HG03039 (cell line): Measurements from ENCODE around the gene CST5.
"Not testable (repeated sequence)": the region's sequence is repeated elsewhere in the genome, so short reads cannot be mapped to it uniquely, and the experiment has no call there.

ENCODE experiments used
- ATAC-seq: cut with Tn5 transposase; IDR thresholded peaks from one replicate; pipeline ENCODE4 v1.9.1; 2021; ENCODE audit warnings: mild to moderate bottlenecking, moderate library complexity; ENCODE audit not compliant: unreplicated experiment

Gene CST5, protein sequence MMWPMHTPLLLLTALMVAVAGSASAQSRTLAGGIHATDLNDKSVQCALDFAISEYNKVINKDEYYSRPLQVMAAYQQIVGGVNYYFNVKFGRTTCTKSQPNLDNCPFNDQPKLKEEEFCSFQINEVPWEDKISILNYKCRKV

DNA sequence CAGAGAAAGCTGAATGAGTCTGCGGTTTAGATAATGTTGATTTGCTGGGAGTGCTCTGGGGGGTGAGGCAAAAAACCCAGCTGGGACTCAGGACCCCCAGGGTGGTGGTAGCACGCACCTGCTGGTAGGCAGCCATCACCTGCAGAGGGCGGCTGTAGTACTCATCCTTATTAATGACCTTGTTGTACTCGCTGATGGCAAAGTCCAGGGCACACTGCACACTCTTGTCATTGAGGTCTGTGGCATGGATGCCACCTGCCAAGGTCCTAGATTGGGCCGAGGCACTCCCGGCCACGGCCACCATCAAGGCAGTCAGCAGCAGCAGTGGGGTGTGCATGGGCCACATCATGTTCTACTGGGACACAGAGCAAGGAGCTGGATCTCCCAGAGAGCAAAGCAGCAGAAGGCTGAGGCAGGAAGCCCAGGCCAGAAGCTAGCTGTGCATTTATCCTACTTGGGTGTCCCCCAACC is at the start of gene CST5:
TSS of gene CST5 (minus strand) at position 421 of the 471 bp plus-strand sequence. CDS start at position 349, 72 bp downstream.
- ATAC-seq: no peak

DNA sequence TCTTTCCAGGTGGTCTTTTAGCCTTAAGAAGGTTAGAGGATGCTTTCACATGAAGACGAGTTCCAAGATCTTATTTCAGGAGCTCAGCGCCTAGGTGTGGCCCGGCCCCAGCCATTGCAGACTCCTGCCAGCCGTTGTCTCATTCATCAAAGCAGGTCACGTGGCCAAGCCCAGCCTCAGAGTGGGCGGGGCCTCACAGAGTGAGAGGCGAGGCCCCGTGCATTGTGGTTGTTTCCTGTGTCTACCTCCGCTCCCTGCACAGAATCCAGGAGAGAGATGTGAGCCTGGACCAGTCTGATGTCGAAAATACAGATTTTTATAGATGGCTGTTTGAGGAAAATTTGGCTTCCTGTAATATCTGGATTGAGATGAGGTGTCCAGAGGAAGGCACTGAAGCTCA is 49.2 kb upstream of the CST5 start:
- no peak for ATAC-seq

DNA sequence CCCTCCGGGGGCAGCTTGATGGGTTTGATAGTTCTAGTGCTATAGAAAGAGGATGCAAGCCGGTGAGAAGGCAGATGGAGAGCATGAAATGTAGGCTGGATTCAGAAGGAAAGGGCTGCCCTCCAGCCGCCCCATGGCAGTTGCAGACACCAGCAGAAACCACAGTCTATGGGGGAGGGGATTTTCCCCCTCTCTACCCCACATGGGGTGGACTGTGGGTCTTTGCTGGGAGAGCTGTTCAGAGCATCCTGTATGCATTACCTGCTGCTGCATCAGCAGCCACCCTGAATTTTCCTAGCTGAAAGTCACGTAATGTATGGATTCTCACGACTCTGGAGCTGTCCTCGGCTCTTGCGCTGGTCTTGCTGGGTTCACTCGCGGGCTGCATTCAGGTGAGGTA is 48.8 kb upstream of the CST5 start:
- ATAC-seq: no peak

DNA sequence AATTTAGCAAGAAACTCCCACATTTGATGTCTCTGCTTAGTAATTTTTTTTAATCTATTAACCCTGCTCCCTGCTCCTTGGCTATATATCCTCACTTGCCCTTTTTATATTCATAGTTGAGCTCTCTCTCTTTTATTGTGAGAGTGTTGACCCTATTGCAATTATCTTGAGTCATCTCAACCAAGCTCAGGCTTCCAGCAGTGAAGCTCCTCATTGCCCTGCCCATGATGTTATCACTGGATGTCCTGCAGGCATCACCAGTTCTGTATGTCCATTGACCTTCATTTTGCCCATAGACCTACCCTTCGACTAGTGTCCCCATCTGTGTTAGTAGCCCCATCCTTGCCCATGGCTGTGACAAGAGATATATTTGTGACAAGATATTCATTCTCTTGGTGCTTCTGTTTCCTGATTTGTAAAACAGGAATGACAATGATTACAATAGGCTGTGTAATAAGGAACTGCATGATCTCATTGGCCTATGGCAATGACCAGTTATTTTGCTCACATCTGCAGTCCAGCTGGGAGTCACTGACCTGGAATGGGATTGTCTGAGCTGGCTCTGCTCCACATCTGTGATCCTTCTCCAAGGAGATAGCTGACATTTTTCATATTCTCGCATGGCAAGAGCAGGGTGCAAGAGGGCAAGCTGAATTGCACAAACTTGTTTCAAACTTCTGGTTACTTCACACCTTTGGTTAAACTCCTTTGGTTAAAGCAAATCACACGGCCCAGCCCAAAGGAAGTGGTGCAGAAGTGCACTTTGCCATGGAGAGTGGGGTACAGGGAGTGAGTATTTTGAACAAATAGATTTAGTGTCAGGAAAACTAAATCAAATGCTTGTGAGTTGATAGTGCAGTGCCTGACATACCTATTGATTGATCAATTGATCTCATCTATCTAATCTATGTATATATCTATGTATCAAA is 47.7 kb upstream of the CST5 start:
- ATAC-seq: no peak

DNA sequence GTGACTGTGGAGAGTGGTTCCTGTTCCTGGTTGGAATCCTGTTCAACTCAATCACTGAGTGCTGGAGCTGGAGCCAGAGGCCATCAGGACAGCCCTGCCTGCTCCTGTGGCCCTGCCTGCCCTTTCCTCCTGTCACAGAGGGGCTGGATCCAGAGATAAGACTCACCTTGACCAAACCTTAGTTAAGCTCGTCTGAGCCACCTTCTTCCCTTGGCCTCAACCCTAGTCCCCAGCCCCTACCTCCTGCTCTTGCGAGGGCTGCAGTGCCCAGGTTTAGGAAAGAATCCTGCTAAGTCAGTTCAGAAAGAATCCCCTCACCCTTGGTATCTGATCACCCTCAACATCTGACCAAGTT is 47.0 kb upstream of the CST5 start:
- no peak for ATAC-seq

DNA sequence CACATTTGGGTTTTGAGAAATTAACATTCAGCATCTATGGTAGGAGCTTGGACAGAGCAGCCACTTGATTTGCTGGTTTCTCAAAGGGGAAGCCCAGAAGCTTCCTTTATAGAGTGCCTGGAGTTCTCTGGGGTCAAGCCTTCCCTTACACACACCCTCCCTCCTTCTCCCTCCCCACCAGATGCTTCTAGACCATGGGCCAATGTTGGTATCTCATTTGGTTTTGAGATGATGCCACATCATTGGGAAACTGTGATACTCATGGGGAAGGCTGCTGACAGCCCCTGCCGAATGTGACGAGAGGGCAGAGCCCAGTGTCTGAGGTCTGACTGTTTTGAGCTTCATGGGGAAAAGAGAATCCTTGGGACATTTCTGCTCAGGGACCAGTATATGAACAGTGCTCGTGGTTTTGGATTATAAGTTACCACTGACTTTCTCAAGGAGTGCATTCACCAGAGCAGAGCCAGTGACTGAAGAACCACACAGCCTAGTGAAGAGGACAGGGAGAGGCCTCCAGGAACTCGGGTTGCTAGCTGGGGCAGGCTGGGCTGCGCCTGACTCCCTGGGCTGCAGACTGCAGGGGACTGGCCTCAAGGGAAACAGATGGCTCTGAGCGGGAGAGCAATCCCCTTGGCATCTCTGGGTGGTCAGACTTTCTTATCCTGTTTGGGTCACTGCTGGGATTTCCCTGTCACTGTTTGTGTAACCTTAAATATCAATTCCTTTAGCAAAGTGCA is 46.4 kb upstream of the CST5 start:
- ATAC-seq: no peak

DNA sequence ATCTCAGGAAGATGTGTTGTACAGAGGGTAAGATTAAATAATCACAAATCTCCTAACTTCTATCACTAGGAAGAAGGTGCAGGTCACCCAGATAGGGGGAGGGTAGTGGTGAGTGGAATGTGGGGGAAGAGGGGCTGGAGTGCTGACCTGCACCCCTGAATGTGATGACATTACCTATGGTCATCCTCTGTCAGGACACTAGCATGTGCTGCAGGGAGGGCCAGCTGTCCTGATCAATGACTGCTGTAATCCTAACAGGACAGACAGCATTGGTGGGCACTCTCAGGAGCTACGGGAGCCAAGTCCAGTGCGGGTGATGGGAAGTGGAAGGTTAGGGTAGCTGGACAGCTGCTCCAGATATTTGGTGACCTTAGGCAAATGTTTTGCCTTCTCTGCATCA is 45.2 kb upstream of the CST5 start:
- ATAC-seq: no peak

DNA sequence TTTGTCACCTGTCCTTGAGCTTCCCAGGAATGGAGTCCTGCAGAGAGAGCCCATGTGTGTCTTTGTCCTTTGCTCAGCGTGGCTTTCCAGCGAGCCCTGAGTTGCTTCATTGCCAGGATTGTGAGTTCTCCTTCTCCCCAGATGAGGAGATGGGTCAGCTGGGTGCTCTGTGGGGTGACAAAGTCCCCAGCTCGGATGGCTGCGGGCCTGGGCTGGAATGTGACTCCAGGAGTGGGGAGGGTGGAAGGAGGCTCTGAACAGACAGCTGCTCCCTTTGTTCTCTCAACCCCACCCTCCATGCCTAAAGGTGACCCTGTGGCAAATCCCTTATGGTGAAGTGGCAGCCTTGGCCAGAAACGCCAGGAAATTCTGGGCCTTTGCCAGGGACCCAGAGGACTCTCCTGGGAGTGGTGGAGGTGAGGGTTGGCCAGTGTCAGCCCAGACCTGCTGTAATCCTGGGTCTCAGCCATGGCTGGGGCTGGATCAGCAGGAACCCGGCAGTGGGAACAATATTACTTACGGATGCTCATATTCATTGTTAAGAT is 44.4 kb upstream of the CST5 start:
- no peak for ATAC-seq

DNA sequence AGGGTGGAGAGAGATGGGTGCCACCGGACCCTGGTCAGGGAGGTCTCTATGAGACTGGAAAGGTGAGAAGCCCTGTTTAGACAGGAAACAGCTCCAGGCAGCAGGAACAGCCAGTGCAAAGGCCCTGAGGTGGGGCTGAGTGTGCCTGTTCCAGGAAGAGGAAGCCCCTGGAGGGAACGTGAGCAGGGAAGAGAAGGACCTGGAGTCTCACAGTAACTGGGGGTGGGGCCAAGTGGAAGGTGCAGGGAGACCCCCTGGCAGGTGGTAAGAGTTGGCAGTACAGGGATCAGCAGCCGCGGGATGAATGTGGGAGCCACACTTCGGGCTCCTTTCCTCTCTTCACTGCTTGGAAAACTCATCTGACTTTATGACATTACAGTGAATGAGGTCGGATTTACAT is 43.8 kb upstream of the CST5 start:
- ATAC-seq: no peak

DNA sequence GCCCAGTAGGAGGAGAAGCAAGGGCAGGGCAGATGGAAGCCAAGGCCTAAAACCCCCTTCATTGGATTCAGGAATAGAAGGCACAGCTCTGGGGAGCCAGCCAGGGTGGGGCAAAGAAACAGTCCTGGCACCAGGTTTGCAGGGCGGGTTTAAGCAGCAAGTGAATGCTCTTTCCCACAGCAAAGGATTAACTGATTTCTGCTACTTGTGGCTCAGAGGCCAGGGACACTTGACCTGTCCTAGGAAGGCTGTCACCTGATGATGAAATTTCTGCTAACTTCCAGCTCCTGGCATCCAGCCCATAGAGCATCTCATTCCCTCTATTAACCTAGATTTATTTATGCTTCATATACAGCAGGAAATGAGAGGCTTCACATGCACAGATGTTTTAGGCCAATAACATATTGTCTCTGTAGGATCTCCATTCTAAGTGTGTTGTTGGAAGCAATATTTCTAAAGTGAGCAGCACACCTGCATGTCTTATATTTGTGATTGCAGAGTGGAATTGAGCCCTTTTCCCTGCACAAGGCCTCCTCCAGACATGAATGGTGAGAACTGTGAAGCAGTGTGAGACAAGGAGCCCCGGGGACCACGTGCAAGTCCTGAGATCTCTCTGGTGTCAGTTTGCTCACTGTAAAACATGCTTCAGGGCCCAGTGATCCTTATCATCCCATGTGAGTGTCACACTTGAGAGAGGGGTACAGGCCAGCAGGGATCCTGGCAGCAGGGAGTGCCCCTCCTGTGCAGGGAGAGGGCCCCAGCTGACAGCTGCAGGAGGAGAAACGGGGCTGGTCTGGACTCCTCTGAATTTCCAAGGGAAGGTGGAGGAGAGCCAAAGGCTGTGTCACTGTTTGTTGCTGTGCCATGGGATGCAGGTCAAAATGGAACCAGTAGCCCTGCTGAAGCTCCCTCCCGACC is 41.1 kb upstream of the CST5 start:
- ATAC-seq: no peak

DNA sequence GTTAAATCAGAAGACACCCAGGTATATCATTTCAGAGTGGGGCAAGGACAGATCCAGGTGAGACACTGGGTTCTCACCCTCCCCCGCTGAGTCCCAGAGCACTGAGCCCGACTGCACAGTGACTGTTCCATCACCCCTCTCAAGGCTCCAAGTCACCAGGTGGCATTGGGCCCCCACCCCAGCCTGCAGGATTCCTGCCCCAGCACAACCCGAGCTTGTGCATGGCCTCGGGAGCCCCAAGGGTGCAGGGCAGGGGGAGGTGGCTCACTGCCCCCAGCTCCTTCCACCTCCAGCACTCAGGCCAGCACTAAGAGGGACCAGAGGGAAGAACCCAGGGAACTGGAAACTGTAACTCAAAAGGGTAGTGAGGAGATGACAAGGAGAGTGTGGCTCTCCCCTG is 39.3 kb upstream of the CST5 start:
- ATAC-seq: no peak

DNA sequence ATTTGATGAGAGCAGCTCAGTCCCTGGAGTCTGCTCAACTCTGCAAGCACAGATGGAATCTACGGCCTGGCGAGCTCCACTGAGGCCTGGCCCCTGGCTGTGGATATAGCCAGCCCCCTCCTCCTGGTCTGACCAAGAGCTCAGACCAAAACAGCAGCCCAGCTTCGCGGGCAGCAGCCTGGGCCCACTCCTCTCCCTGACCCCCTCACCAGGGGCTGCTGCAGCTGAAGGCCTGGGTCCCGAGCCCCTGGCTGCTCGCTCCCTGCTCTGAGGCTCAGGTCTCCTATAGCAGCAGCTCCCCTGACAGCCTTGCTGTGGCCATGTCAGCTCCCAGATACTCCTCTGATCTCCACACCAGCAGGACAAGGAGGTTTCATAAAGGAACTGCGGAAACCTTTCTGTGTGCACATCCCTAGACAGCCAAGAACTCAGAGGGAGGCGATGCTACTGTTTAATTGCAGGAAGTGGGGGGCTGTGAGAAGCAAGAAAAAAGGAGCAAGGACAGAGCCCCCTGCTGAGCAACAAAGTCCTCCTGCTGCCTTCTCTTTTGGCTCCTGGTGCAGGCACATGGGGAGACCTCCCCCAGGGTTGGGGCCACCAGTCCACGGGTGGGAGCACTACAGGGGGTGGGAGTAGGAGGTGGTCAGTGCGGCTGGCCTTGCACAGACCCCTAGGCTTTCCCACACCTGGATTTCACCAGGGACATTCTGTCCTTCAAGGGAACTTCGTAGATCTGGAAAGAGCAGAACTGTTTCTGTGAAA is 38.7 kb upstream of the CST5 start:
- no peak for ATAC-seq

DNA sequence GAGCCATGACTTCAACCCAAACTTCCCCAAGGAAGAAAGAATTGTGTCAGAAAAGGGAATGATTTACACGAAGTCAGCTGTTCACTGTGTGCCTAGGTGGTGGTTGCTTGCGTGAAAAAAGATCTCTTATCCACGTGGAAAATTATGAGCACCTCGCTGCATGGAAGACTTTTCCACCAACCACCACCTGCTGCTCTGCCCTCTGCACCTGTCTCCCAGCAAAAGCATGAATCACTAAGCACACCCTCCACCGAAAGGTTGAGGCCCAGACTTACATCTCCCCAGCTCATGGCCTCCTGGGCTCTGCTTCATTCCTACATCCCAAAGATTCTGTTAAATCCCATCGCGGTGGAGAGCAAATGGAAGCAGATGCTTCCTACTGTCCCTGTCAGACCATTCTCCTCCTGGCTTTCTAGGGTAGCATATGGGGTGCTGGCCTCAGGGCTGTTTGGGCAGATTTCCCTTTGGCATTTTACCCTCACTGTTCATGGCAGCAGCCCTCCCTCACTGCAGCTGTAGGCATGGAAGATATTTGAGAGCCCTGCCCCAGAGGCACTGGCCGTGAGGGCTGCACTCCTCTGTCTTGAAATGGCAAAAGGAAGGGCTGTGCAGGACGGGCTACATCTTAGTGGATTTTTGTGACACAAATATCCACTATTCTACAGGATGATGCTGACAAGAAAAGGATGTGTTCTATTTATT is 37.6 kb upstream of the CST5 start:
- no peak for ATAC-seq

DNA sequence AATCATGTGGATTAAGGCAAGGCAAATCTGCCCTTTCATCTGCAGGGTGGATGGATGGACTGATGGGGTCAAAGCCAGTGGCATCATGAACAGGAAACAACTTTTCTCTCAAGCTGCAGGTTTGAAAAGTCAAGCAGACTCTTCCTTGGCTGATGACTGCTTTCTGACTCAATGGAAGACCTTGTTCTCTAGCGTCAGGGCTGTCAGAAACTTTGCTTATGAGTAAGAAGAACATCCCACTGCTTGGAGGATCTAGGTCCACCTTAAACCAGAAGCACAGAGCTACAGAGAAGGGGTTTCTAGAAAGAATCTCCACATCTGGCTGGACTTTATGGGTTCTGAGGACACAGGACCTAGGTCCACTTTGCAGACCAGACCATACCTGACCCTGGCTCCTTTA is 36.3 kb upstream of the CST5 start:
- ATAC-seq: no peak

DNA sequence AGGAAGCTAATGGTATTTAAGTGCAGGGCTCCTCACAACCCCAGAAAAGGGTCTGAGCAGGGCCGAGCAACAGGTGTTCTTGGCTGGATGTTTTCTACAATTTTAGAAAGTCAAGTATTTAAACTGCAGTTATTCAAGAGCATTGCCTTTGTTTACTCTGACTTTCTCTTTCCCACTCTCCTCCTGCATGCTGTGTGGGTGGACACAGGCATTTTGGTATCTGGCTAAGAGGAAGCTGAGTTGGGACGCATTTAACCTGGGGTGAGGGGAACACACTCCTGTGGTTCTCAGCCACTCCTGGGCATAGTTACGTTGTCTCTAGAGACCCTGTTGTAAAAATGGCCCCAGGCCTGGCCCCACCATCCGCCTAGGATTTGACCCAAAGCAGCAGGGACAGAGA is 34.9 kb upstream of the CST5 start:
- ATAC-seq: not testable (repeated sequence)

DNA sequence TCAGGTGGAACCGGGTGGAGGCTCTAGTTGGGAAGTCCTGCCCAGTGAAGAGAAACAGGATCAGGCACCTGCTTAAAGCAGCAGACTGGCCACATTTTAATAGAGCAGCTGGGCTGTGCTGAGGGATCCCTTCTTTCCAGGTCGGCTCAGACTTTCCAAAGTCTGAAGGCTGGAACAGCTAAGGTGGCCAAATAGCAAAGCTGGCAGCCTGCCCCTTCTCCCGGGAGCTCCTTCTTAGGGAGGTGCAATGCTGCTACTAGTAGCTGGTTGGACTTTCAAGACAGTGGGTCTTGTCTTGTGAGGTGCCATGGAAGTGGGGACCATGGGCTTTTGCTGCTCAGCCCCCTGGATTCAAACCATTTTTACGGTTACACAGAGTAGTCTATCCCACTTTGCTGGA is 30.7 kb upstream of the CST5 start:
- no peak for ATAC-seq

DNA sequence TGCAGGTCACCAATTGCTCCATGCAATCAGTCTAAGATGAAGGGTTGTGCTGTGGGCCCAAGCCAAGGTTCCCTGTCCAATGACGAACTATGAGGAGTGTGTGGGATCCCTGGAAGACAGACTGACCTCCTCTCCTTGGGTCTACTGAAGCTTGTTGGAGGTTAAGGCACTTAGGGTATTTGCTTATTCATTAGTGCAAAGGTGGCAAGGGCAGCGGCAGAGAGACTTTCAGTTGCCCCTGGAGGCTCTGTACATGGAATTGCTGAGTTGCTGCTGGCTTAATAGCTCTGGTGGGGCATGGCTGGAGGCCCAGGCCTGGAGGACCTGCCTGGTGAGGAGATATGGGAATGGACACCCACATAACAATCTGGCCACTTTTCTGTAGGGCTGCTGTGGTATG is 29.8 kb upstream of the CST5 start:
- ATAC-seq: no peak

DNA sequence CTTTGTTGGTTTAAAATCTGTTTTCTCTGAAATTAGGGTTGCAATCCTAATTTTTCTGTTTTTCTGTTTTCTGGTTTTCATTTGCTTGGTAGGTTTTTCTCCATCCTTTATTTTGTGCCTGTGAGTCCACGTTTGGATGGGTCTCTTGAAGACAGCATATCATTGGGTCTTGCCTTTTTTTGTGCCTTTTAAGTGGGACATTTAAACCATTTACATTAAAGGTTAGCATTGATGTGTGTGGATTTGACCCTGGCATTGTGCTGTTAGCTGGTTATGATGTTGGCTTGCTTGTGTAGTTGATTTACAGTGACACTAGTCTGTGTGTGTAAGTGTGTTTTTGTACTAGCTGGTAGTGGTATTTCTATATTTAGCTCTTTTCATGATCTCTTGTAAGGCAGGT is 28.0 kb upstream of the CST5 start:
- no peak for ATAC-seq

DNA sequence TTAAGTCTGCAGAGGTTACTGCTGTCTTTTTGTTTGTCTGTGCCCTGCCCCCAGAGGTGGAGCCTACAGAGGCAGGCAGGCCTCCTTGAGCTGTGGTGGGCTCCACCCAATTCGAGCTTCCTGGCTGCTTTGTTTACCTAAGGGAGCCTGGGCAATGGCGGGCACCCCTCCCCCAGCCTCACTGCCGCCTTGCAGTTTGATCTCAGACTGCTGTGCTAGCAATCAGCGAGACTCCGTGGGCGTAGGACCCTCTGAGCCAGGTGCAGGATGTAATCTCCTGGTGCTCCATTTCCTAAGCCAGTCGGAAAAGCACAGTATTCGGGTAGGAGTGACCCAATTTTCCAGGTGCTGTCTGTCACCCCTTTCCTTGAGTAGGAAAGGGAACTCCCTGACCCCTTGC is 22.8 kb upstream of the CST5 start:
- not testable (repeated sequence) for ATAC-seq
